Dedifferentiated amniotic fluid mesenchymal stem cell (primary cell): ENCODE results near the gene BEST2.

Source experiments
- DNase-seq: peaks from one replicate; pipeline ENCODE4 v3.0.0-alpha.2; 2016; ENCODE audit errors: extremely low spot score

The BEST2 gene

GRCh38 chr19:12800923-12801465 lies 49.4 kb downstream of the BEST2 start:
- DNase-seq = no peak

GRCh38 chr19:12801466-12802266 lies 50.1 kb downstream of the BEST2 start, which contains the start of the genes PRDX2 and THSD8:
Gene PRDX2 (minus strand): TSS chr19:12801800. CDS start chr19:12801261, 539 bp downstream.
Gene THSD8 (plus strand): TSS chr19:12802069. CDS start chr19:12802072, 3 bp downstream.
- DNase-seq = no peak

GRCh38 chr19:12802267-12803106 lies 50.9 kb downstream of the BEST2 start:
- no peak for DNase-seq

GRCh38 chr19:12804051-12804450 lies 52.5 kb downstream of the BEST2 start:
- DNase-seq = no peak

- peak; percentile 82 for DNase-seq
These were observed 54.9 kb downstream of the BEST2 start, which contains the start of gene RNASEH2A for GRCh38 chr19:12806242-12807081. Gene RNASEH2A (plus strand): TSS chr19:12806584. CDS start chr19:12806674, 90 bp downstream.
